GM18951 (cell line): ENCODE results near the gene DOCK9.
"Not testable (repeated sequence)": the region's sequence is repeated elsewhere in the genome, so short reads cannot be mapped to it uniquely, and the experiment has no call there.

Experiments
- POLR2A ChIP-seq: IDR thresholded peaks from 4 replicates; pipeline ENCODE4 v1.6.1; 2011; ENCODE audit warnings: mild to moderate bottlenecking; ENCODE audit not compliant: insufficient read length, insufficient read depth; ENCODE audit errors: extremely low read depth
- in situ Hi-C: fragments of 300-500 bp; cut with MboI; formaldehyde crosslinking; loops from one replicate; pipeline ENCODE4 v1.12.0; 2022; ENCODE audit warnings: low sequenced_read_pairs, mixed read lengths, inconsistent platforms; ENCODE audit not compliant: unreplicated experiment

Gene DOCK9

DNA sequence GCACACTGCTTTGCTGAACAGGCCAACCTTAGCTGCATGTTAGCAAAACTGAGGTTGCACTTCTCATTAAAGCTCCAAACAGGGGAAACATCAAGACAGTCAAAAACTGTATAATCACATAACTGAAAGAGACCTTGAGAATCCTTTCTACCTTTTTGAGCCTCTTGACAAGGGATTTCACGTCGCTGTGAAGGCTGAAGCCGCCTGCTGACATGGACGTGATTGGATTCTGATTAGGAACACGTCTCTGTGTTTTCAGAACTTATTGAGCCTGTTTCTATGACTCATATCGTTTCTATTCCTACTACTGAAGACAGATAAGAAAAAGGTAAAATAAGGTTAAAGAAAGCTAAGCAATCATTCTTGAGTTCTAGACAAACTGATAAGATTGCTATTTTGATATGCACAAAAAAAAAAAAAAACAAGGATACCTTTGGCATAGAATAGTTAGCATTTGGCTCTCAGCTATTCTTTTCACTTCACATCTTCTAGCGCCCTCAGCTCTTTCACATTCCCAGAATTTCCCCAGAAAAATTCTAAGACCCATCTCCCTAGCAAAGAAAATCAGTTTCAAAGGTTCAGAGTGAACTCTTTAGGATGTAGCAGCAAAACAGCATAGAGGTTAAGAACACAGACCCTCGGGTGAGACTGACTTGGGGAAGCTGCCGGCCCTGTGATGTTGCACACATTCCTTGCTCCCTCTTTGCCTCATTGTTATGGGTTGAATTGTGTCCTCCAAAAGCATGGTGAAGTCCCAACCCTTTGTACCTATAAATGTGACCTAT lies 81.6 kb downstream of the DOCK9 start:
- no peak for TF ChIP-seq POLR2A
- in situ Hi-C loops: no loop called here

- in situ Hi-C loops: not testable (repeated sequence)
These were observed 83.0 kb downstream of the DOCK9 start for GRCh38 chr13:98894814-98895213.

GRCh38 chr13:98893371-98893770 lies 84.5 kb downstream of the DOCK9 start:
- in situ Hi-C loops: no loop called here
- TF ChIP-seq POLR2A: no peak

GRCh38 chr13:98892821-98893220 lies 85.0 kb downstream of the DOCK9 start:
- TF ChIP-seq POLR2A: no peak
- in situ Hi-C loops: no loop called here

DNA sequence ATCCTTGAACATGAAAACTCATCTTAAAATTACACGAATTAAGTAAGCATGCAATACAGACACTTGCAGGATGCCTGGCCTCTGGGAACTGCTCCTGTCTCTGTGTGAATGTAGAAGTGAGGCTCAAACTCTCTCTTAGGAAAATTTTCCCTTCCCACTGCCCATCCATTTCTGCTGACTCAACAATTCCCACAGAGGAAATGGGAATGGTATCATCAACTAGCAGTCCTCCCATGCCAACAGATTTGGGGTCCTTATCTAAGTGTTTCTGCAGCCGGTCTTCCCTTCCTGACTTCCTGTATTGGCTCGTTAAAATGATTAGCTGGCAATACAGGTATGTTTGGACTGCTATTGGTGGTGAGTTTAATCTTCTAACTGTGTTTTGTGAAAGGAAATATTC lies 85.8 kb downstream of the DOCK9 start:
- in situ Hi-C loops: no loop called here
- no peak for TF ChIP-seq POLR2A

DNA sequence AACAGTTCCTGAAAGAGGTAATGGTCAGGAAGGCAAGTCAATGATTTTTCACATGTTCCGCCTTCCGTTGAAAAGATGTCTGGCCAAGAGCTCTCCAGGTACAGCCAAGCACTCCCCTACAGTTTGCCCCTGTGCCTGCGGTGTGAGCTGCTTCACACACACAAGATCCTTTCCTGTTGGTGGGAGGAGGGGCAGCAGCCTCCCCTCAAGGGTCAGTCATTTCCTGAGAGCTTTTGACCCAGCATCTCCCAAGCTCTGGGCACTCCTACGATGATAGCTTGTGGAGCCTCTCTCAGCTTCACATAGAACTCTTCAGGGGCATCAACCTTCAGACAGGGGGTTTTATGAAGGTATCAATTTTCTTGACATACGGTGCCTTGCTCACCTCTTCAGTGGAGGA lies 86.9 kb downstream of the DOCK9 start:
- in situ Hi-C loops: no loop called here
- no peak for TF ChIP-seq POLR2A

DNA sequence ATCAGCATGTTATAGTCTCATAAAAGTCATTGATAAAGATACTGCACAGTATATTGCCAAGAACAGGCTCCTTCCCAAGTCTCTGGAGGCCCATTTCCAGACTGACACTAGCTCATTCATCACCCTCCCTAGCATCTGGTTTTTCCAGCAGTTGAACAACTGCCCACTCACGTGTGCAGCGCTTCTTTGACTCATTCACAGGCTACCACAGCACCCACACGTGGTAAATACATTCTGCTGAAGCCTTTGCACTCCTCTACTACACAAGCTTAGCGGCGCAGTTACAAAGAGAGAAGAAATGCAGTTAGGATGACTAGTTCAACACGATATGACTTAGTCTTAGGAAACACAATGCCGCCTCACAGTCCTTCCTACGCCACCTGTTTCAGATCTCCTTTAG lies 87.7 kb downstream of the DOCK9 start:
- in situ Hi-C loops: no loop called here

DNA sequence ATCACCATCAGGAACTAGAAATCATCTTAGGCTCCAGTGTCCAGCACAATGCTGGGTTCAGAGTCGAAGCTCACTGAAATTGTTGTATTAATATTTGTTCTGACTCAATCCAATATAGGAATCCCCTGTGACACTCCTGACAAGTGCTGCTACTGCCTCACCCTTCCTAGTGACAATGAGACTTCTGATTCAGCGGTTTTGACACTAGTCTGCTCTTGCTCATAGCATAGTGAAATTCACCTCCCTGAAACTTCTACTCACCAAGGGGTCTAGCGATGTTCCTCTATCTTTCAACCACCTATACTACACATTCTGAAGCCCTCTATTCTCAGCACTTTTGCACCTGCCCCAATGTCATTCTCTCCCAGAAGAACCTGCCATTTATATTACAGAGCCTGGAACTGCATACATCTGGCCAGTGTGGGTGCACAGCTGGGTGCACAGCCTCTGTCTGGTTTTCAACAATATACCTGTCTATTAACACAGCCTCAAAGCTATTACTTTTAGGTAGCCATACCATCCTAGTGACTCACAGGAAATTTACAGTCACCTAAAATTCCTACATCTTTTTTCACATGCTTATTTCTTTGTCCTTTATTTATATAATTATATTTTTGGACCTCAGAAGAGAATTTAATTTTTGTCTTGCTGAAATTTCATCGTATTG lies 88.3 kb downstream of the DOCK9 start:
- in situ Hi-C loops: no loop called here
- TF ChIP-seq POLR2A: no peak

More for the DNA sequence above, 87.7 kb downstream of the DOCK9 start:
- no peak for TF ChIP-seq POLR2A

DNA sequence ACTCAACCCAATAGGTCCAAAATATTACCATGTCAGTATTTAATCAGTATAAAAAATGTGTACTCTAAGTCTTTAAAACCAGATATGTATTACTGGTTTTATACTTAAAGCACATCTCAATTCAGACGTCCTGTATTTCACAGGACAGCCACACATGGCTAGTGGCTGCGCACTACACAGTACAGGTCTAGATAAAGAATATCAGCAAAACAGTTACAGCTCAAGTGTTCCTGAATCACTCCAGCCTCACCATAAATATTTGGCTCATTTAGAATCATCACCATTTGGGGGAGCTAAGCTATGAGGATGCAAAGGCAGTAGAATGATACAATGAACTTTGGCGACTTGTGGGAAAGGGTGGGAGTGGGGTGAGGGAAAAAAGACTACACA lies 89.0 kb downstream of the DOCK9 start:
- no peak for TF ChIP-seq POLR2A

GRCh38 chr13:98888222-98888889 lies 89.5 kb downstream of the DOCK9 start:
- TF ChIP-seq POLR2A: no peak
- in situ Hi-C loops: no loop called here

More for the DNA sequence above, 89.0 kb downstream of the DOCK9 start:
- in situ Hi-C loops: no loop called here

DNA sequence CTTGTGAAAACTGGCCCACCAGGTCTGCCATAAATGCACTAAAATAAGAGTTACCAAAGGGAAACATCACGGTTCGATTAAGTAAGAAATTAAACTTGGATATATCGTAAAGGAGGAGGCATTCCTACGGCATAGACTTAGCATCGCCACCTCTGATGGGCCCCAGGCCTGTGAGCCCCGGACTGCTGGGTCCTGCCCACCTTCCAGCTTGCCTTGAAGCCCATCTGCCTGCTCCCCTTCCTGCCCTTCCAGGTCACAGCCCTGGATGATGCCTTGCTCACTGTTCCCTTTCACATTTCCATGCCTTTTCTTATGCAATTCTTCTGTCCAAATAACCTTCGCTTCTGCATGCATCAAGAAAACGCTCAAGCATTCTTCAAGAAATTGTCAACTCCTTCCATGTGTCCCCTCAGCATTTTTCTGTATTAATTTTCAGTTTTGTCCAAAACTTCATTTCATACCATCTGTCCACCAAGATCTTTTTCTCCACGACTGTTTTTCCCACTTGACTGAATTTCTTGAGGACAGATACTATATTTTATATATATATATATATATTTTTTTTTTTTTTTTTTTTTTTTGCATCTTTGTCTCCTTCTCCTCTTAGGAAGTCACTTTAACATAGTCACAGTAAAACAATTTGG lies 91.2 kb downstream of the DOCK9 start:
- no peak for TF ChIP-seq POLR2A
- in situ Hi-C loops: no loop called here

DNA sequence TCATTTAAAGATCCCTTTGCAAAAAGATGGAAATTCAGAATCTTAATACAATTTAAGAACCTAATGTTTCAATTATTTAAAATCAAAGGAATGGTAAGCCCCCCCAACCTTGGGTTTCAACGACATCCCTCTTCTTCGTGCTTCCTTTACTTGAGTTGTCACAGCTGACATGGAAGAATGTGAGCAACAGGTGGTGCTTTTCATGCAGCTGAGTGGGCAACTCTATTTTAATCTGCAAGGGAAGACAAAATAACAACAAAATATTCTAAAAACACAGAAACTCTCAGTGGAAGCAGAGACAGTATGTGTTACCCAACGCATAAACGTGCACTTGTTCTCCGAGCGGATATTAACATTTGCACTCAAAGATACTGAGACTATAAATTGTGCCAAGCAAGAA lies 92.3 kb downstream of the DOCK9 start:
- in situ Hi-C loops: no loop called here
- no peak for TF ChIP-seq POLR2A

DNA sequence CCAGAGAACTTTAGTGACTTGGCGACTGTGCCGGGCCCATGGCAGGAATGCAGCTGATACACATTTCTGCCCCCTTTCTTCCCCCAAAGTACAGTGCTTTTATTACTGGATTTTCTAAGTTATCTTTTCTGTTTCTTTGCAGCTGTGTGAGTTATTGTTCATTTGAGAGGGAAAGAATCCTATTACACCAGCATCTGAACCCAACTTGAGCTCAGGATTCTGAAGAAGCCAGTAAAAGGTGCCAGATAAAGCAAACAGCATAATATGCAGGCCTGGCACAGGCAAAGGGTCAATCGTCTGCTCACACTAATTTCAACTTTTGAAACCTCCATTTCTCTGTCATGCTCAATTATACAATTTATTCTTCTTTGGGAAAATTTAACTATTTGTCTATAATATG lies 93.9 kb downstream of the DOCK9 start:
- in situ Hi-C loops: no loop called here
- TF ChIP-seq POLR2A: no peak
